GM12878 (cell line): ENCODE results near the gene TOP2B.

ENCODE experiments used
- BCL11A ChIP-seq: IDR thresholded peaks from 2 replicates; pipeline ENCODE4 v1.6.1; 2011; ENCODE audit warnings: low read depth, low read length
- POLR2A ChIP-seq: IDR thresholded peaks from 2 replicates; pipeline ENCODE4 v1.6.1; 2011; ENCODE audit warnings: low read depth, mild to moderate bottlenecking, low read length
- TF ChIP-seq, protein P1 (sequence below): fragments of 450-650 bp; IDR thresholded peaks from 2 replicates; pipeline ENCODE4 v1.6.1; 2017; ENCODE audit warnings: mild to moderate bottlenecking
- TF ChIP-seq, protein P2 (sequence below), 3 experiments: IDR thresholded peaks in 2 of 3; conservative IDR thresholded peaks in 1 of 3; 2 replicates each; pipeline ENCODE4 v1.5.1; 2011; ENCODE audit warnings: low read depth in 3 of 3, low read length in 3 of 3, mild to moderate bottlenecking in 3 of 3, control low read depth in 2 of 3, moderate library complexity in 2 of 3, inconsistent platforms in 1 of 3, mixed read lengths in 1 of 3; ENCODE audit not compliant: control insufficient read depth in 2 of 3, insufficient read depth in 1 of 3; ENCODE audit errors: extremely low read depth in 1 of 3

DNA sequence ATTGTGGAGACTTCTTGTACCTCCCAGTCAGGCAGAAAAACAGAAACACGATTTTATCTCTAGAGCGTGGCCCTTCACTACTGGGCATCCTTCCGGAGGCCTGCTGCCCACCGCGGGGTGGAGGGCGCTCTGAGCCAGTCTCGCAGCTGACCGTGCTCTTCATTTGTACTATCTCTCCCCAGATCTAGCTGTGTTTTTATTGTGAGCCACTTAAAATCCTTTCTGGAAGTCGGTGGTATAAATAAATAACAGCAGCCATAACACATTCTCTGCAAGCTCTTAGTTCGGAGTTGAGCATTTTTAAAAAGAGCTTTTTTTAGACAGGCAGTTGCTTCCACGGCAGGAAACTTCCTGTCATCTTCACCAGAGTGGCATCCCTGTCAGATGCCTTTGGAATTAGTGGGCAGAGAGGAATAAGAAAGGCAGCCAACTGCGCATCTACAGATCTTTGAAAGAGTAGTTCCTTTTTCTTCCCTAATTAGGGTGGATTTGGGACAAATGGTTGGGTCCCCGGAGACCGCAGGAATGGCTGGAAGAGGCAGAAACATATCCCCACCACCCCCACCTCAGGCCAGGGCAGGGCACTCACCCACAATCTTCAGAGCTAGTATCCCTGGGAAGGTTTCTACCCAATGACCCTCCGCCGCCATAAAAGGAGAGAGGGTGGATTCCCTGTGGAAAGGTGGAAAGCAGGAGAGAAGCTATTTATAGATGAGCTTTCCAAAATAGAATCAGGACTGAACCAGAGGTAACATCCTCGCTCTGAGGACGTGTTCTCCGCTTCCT lies 91.1 kb downstream of the TOP2B start:
- no peak for TF ChIP-seq BCL11A
- TF ChIP-seq, protein P1, sequence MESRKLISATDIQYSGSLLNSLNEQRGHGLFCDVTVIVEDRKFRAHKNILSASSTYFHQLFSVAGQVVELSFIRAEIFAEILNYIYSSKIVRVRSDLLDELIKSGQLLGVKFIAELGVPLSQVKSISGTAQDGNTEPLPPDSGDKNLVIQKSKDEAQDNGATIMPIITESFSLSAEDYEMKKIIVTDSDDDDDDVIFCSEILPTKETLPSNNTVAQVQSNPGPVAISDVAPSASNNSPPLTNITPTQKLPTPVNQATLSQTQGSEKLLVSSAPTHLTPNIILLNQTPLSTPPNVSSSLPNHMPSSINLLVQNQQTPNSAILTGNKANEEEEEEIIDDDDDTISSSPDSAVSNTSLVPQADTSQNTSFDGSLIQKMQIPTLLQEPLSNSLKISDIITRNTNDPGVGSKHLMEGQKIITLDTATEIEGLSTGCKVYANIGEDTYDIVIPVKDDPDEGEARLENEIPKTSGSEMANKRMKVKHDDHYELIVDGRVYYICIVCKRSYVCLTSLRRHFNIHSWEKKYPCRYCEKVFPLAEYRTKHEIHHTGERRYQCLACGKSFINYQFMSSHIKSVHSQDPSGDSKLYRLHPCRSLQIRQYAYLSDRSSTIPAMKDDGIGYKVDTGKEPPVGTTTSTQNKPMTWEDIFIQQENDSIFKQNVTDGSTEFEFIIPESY = no peak
- no peak for TF ChIP-seq POLR2A
- TF ChIP-seq, protein P2, sequence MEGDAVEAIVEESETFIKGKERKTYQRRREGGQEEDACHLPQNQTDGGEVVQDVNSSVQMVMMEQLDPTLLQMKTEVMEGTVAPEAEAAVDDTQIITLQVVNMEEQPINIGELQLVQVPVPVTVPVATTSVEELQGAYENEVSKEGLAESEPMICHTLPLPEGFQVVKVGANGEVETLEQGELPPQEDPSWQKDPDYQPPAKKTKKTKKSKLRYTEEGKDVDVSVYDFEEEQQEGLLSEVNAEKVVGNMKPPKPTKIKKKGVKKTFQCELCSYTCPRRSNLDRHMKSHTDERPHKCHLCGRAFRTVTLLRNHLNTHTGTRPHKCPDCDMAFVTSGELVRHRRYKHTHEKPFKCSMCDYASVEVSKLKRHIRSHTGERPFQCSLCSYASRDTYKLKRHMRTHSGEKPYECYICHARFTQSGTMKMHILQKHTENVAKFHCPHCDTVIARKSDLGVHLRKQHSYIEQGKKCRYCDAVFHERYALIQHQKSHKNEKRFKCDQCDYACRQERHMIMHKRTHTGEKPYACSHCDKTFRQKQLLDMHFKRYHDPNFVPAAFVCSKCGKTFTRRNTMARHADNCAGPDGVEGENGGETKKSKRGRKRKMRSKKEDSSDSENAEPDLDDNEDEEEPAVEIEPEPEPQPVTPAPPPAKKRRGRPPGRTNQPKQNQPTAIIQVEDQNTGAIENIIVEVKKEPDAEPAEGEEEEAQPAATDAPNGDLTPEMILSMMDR (IDR thresholded peaks at IDR 0.05 in 2 of 3, conservative IDR thresholded peaks at IDR 0.05 in 1 of 3; ENCODE audit: control insufficient read depth in 2 of 3, extremely low read depth in 1 of 3, insufficient read depth in 1 of 3, low read depth in 3 of 3, low read length in 3 of 3) = no peak
